ENCODE data around the gene MAGI1.

GRCh38 chr3:65516998-65517397, 521.7 kb downstream of the MAGI1 start:
- TF ChIP-seq EP300 (IDR thresholded peaks at IDR 0.05) (no peak), CTCF (IDR thresholded peaks at IDR 0.05) (no peak), POLR2A (IDR thresholded peaks at IDR 0.05) (no peak)
